Skeletal muscle satellite cell (primary cell): ENCODE results near the gene ELFN1.
A peak's percentile ranks its signal among the peaks of the same experiment; 100 is the strongest.

ENCODE experiments used
- H3K27me3 ChIP-seq: 2 replicates; pipeline ENCODE4 v1.7.0; 2013; ENCODE audit warnings: low read length; ENCODE audit not compliant: control insufficient read depth, insufficient read depth
- H3K36me3 ChIP-seq: 2 replicates; pipeline ENCODE4 v1.7.0; 2013; ENCODE audit warnings: mild to moderate bottlenecking, control low read depth, low read length; ENCODE audit not compliant: insufficient read depth
- H3K4me1 ChIP-seq: 2 replicates; pipeline ENCODE4 v1.7.0; 2013; ENCODE audit warnings: low read length; ENCODE audit not compliant: control insufficient read depth, insufficient read depth
- H3K4me2 ChIP-seq: 2 replicates; pipeline ENCODE4 v1.7.0; 2013; ENCODE audit warnings: mild to moderate bottlenecking, low read length
- H3K4me3 ChIP-seq: 2 replicates; pipeline ENCODE4 v1.7.0; 2013; ENCODE audit warnings: low read length
- H3K9ac ChIP-seq: 2 replicates; pipeline ENCODE4 v1.7.0; 2013; ENCODE audit warnings: mild to moderate bottlenecking, low read depth, low read length, moderate library complexity
- H3K9me3 ChIP-seq: replicated peaks from 2 replicates; pipeline ENCODE4 v1.7.0; 2013; ENCODE audit warnings: mild to moderate bottlenecking, control low read depth, low read length

ELFN1 gene

GRCh38 chr7:1651891-1652290 lies 18.2 kb upstream of the ELFN1 start:
- Histone ChIP-seq H3K4me1 (peaks cover 3% of the 10 kb centered on the region), H3K4me2 (no peak overlapping the region), H3K9ac (no peak overlapping the region), H3K27me3 (peaks cover 56% of the 10 kb centered on the region), H3K9me3 (no peaks in the 10 kb centered on the region), H3K36me3 (no peaks in the 10 kb centered on the region), H3K4me3 (no peak overlapping the region)

- no peaks in the 10 kb centered on the region for H3K9me3 ChIP-seq
- H3K27me3 ChIP-seq, result peaks cover 53% of the 10 kb centered on the region
- H3K36me3 ChIP-seq, result no peaks in the 10 kb centered on the region
- peaks cover 3% of the 10 kb centered on the region for H3K4me1 ChIP-seq
- H3K4me3 ChIP-seq, result no peak overlapping the region
- H3K9ac ChIP-seq, result no peak overlapping the region
- no peak overlapping the region for H3K4me2 ChIP-seq
These were observed 16.6 kb upstream of the ELFN1 start for GRCh38 chr7:1653500-1653899.

GRCh38 chr7:1654111-1654510 lies 16.0 kb upstream of the ELFN1 start:
- H3K9me3 ChIP-seq, result no peaks in the 10 kb centered on the region
- no peak overlapping the region for H3K4me3 ChIP-seq
- H3K36me3 ChIP-seq, result no peaks in the 10 kb centered on the region
- H3K9ac ChIP-seq, result no peak overlapping the region
- no peak overlapping the region for H3K4me2 ChIP-seq
- no peaks in the 10 kb centered on the region for H3K4me1 ChIP-seq
- peaks cover 53% of the 10 kb centered on the region for H3K27me3 ChIP-seq

GRCh38 chr7:1654738-1655475 lies 15.2 kb upstream of the ELFN1 start:
- Histone ChIP-seq H3K4me2 (no peak overlapping the region), H3K4me1 (no peaks in the 10 kb centered on the region), H3K9ac (no peak overlapping the region), H3K4me3 (no peak overlapping the region), H3K27me3 (peaks cover 50% of the 10 kb centered on the region), H3K9me3 (no peaks in the 10 kb centered on the region), H3K36me3 (no peaks in the 10 kb centered on the region)

GRCh38 chr7:1659696-1660095 lies 10.4 kb upstream of the ELFN1 start:
- no peaks in the 10 kb centered on the region for H3K9me3 ChIP-seq
- H3K4me1 ChIP-seq, result no peaks in the 10 kb centered on the region
- no peak overlapping the region for H3K9ac ChIP-seq
- H3K4me3 ChIP-seq, result no peak overlapping the region
- H3K27me3 ChIP-seq, result peaks cover 71% of the 10 kb centered on the region
- no peaks in the 10 kb centered on the region for H3K36me3 ChIP-seq
- no peak overlapping the region for H3K4me2 ChIP-seq

DNA sequence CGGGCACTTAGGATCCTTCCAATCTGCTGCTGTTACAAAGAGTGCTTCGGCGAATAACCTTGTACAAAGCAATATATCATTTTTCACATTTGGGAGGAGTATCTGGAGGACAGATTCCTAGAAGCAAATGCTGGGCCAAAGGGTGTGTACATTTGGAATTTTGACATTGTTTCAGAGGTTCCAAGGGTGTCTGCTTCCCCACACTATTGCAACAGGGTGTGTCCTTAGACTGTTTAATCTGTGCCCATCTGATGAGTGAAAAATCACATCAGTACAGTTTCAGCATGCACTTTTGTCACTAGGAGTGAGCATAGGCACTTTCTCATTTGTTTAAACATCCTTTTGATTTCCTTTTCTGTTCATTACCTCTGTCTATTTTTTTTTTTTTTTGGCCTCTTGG lies 8.6 kb upstream of the ELFN1 start:
- H3K27me3 ChIP-seq, result peaks cover 59% of the 10 kb centered on the region
- H3K4me2 ChIP-seq, result no peak overlapping the region
- H3K9me3 ChIP-seq, result no peaks in the 10 kb centered on the region
- H3K36me3 ChIP-seq, result no peaks in the 10 kb centered on the region
- no peak overlapping the region for H3K9ac ChIP-seq
- H3K4me1 ChIP-seq, result no peaks in the 10 kb centered on the region
- H3K4me3 ChIP-seq, result no peak overlapping the region

- H3K36me3 ChIP-seq, result no peaks in the 10 kb centered on the region
- no peaks in the 10 kb centered on the region for H3K9me3 ChIP-seq
- peaks cover 58% of the 10 kb centered on the region for H3K27me3 ChIP-seq
- H3K9ac ChIP-seq, result no peak overlapping the region
- peaks cover 3% of the 10 kb centered on the region for H3K4me1 ChIP-seq
- H3K4me2 ChIP-seq, result no peak overlapping the region
- no peak overlapping the region for H3K4me3 ChIP-seq
These were observed 8.0 kb upstream of the ELFN1 start for GRCh38 chr7:1662101-1662500.

DNA sequence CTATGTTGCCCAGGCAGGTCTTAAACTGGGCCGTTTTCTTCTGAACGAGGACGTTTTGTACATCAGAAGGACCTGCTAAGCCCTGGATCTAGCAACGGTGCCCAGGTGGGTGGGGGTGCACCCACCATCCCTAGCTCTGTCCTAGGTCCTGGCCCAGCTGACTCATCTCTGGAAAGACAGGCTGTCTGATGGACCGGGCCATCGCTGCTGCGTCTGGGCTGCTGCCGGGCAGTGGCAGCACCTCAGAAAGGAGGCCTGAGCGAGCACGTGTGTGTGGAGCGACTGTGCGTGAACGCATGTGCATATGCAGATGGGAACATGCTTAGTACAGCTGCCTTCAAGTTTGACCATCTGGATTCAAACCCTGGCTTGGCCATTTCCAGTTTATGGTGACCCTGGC lies 7.3 kb upstream of the ELFN1 start:
- Histone ChIP-seq H3K4me1 (peaks cover 8% of the 10 kb centered on the region), H3K36me3 (no peaks in the 10 kb centered on the region), H3K27me3 (peaks cover 56% of the 10 kb centered on the region), H3K9me3 (no peaks in the 10 kb centered on the region), H3K9ac (no peak overlapping the region), H3K4me2 (no peak overlapping the region), H3K4me3 (no peak overlapping the region)

- Histone ChIP-seq H3K4me3 (no peak overlapping the region), H3K36me3 (no peaks in the 10 kb centered on the region), H3K9me3 (no peaks in the 10 kb centered on the region), H3K9ac (no peak overlapping the region), H3K4me1 (peaks cover 8% of the 10 kb centered on the region), H3K27me3 (peaks cover 56% of the 10 kb centered on the region), H3K4me2 (no peak overlapping the region)
These were observed 6.9 kb upstream of the ELFN1 start for GRCh38 chr7:1663223-1663622.

GRCh38 chr7:1663857-1664651 lies 6.0 kb upstream of the ELFN1 start:
- Histone ChIP-seq H3K27me3 (peaks cover 58% of the 10 kb centered on the region), H3K4me2 (peak overlapping the region; percentile 97), H3K36me3 (no peaks in the 10 kb centered on the region), H3K9ac (no peak overlapping the region), H3K4me3 (no peak overlapping the region), H3K4me1 (peaks cover 8% of the 10 kb centered on the region), H3K9me3 (no peaks in the 10 kb centered on the region)

GRCh38 chr7:1664711-1665548 lies 5.1 kb upstream of the ELFN1 start:
- Histone ChIP-seq H3K4me3 (peak overlapping the region; percentile 74), H3K9ac (peak overlapping the region; percentile 47), H3K27me3 (peaks cover 59% of the 10 kb centered on the region), H3K4me2 (peak overlapping the region; percentile 97), H3K9me3 (no peaks in the 10 kb centered on the region), H3K36me3 (no peaks in the 10 kb centered on the region), H3K4me1 (peaks cover 8% of the 10 kb centered on the region)
